SK-N-SH treated with all-trans-retinoic acid at 6 μM for 48 hours (cell line): ENCODE data around the gene PRSS33.

Experiments
- CREB5 ChIP-seq: fragments of 250-450 bp; sonication (Bioruptor Pico); IDR thresholded peaks from 2 replicates; pipeline ENCODE4 v1.5.1; 2020; ENCODE audit warnings: low read depth, mild to moderate bottlenecking, moderate library complexity
- ESRRG ChIP-seq: fragments of 250-450 bp; sonication (Bioruptor Pico); IDR thresholded peaks from 2 replicates; pipeline ENCODE4 v1.6.1; 2021; ENCODE audit warnings: mild to moderate bottlenecking
- ISL1 ChIP-seq: fragments of 250-450 bp; sonication (Bioruptor Pico); IDR thresholded peaks from 2 replicates; pipeline ENCODE4 v2.1.2; 2022; ENCODE audit warnings: mild to moderate bottlenecking, moderate library complexity
- RARB ChIP-seq: fragments of 250-450 bp; sonication (Bioruptor Pico); IDR thresholded peaks from 2 replicates; pipeline ENCODE4 v1.8.0; 2021; ENCODE audit warnings: mild to moderate bottlenecking, moderate library complexity
- ZC3H10 ChIP-seq: fragments of 250-450 bp; sonication (Bioruptor Pico); IDR thresholded peaks from 2 replicates; pipeline ENCODE4 v1.5.1; 2021; ENCODE audit warnings: mild to moderate bottlenecking, moderate library complexity
- ZFP3 ChIP-seq: fragments of 250-450 bp; sonication (Bioruptor Pico); IDR thresholded peaks from 2 replicates; pipeline ENCODE4 v1.5.0; 2020; ENCODE audit warnings: mild to moderate bottlenecking, moderate library complexity
- TF ChIP-seq, protein P1 (sequence below): fragments of 250-450 bp; sonication (Bioruptor Pico); IDR thresholded peaks from 2 replicates; pipeline ENCODE4 v1.8.0; 2020; ENCODE audit warnings: mild to moderate bottlenecking, moderate library complexity, borderline replicate concordance

DNA sequence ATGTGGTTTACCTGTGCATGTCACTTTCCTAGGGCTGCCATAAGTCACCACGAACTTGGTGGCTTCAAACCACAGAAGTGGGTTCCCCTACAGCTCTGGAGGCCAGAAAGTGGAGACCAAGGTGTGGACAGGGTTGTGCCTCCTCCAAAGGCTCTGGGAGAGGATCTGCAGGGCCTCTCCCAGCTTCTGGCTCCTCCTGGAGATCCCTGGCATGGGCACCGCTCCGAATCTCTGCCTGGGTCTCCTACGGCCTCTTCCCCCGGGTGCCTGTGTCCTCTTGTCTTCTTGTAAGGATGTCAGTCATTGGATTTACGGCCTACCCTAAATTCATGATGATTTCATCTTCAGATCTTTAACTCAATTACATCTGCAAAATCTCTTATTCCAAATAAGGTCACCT, 37.4 kb downstream of the PRSS33 start:
- TF ChIP-seq RARB (CRISPR knock-in tag) (no peak), CREB5 (CRISPR knock-in tag) (no peak), ESRRG (CRISPR knock-in tag) (no peak), ISL1 (CRISPR knock-in tag) (no peak), ZFP3 (CRISPR knock-in tag) (no peak), ZC3H10 (CRISPR knock-in tag) (no peak)
- TF ChIP-seq, protein P1, sequence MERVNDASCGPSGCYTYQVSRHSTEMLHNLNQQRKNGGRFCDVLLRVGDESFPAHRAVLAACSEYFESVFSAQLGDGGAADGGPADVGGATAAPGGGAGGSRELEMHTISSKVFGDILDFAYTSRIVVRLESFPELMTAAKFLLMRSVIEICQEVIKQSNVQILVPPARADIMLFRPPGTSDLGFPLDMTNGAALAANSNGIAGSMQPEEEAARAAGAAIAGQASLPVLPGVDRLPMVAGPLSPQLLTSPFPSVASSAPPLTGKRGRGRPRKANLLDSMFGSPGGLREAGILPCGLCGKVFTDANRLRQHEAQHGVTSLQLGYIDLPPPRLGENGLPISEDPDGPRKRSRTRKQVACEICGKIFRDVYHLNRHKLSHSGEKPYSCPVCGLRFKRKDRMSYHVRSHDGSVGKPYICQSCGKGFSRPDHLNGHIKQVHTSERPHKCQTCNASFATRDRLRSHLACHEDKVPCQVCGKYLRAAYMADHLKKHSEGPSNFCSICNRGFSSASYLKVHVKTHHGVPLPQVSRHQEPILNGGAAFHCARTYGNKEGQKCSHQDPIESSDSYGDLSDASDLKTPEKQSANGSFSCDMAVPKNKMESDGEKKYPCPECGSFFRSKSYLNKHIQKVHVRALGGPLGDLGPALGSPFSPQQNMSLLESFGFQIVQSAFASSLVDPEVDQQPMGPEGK (CRISPR knock-in tag), result no peak
